Nephron (organoid): ENCODE measurements around the gene TMEM39A.

Experiments used
- H3K27ac Mint-ChIP-seq, 3 experiments: 2 replicates each; pipeline ENCODE4 v1.8.0; 2020; ENCODE audit warnings: mixed read lengths in 3 of 3, mild to moderate bottlenecking in 2 of 3, moderate library complexity in 1 of 3
- H3K27me3 Mint-ChIP-seq: 2 replicates; pipeline ENCODE4 v1.8.0; 2021; ENCODE audit warnings: low read depth, mild to moderate bottlenecking, moderate library complexity, mixed read lengths
- H3K36me3 Mint-ChIP-seq: 2 replicates; pipeline ENCODE4 v1.8.0; 2020; ENCODE audit warnings: low read depth, mixed read lengths
- H3K4me1 Mint-ChIP-seq: 2 replicates; pipeline ENCODE4 v1.8.0; 2020; ENCODE audit warnings: mixed read lengths
- H3K4me3 Mint-ChIP-seq, 3 experiments: 2 replicates each; pipeline ENCODE4 v1.8.0; 2020; ENCODE audit warnings: mild to moderate bottlenecking in 3 of 3, mixed read lengths in 3 of 3, moderate library complexity in 2 of 3
- H3K9me3 Mint-ChIP-seq: 2 replicates; pipeline ENCODE4 v1.8.0; 2020; ENCODE audit warnings: mixed read lengths
- CTCF ChIP-seq, 3 experiments: fragments of 200-600 bp; sonication (generic); IDR thresholded peaks; one replicate each; pipeline ENCODE4 v1.5.0; 2021; ENCODE audit warnings: antibody characterized with exemption in 3 of 3; ENCODE audit not compliant: unreplicated experiment in 3 of 3

The TMEM39A gene

DNA sequence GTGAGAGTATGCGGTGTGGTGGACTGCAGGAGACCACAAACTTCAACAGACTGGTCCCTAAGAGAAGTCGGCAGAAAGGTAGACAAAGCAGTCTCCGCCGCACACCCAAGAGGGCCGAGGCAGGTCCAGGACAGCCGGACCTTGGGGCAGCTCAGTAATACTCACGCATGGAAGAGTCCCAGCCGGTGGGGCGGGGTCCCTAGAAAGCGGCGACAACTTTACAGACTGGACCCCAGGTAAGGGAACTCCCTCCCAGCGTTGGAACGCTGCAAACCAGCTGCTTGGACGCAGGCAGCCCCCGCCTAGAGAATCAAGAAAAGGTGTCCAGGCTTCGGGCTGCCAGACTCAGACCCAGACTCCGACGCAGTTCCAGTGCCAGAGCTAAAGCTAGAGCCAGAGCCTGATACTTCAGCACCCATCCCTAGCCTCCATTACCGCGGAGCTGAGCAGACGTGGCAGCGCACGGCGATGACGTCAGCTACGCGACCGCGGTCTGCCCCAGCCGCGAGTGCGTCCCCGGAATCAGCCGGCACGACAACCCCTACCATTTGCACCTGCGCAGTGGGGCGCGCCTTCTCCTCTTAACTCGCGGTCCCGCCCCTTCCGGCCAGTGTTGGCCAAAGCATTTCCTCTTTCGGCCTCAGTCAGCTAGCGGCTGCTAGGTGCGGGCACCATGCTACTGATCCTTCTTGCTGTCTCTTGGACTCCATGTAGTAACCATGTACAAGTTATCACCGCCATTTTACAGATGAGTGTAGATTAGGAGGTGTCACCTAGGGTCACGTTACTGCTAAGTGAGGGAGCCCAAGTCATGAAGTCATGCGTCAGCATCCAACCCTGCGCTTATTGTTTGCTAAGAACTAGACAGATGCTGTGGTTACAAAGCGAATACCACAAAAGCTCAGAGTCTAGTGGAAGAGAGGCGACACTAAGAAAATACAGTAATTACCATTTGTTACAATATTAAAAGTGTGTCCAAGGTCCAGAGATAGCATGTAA lies at the start of gene TMEM39A:
Gene TMEM39A, minus strand, starts transcription at position 445 of the 999 bp plus-strand sequence. CDS start 1,541 bp downstream, outside the sequence.
- Mint-ChIP-seq H3K4me1 (peaks cover 41% of the 10 kb centered on the region), H3K27me3 (no peaks in the 10 kb centered on the region), H3K4me3 (peak within 1 kb of the TSS; percentile 98 to 99 (median 99)), H3K27ac (peak within 1 kb of the TSS; percentile 87 to 98 (median 96)), H3K36me3 (peaks cover 20% of the 10 kb centered on the region), H3K9me3 (no peaks in the 10 kb centered on the region)
- TF ChIP-seq CTCF (IDR thresholded peaks at IDR 0.05; ENCODE audit: unreplicated experiment in 3 of 3): peak in 1 of 3 experiments; percentile 9

DNA sequence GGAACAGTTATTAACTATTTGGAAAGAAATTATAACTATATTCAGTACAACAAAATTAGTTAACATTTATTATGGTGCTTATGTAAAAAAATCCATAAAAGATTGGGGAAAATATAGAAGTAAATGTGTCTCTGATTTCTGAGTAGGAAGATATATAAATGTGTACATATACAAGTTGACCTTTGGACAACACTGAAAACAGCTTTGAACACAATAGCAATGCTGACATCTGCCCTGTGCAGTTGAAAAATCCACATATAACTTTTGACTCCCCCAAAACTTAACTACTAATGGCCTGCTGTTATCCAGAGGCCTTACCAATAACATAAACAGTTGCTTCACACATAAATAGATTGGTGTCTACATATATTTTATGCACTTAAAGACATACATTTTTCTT lies 47.3 kb upstream of the TMEM39A start:
- Mint-ChIP-seq H3K27ac (no peak overlapping the region), H3K4me1 (no peaks in the 10 kb centered on the region), H3K27me3 (no peaks in the 10 kb centered on the region), H3K4me3 (no peak overlapping the region), H3K9me3 (no peaks in the 10 kb centered on the region), H3K36me3 (peaks cover 63% of the 10 kb centered on the region)
- no peak for TF ChIP-seq CTCF (IDR thresholded peaks at IDR 0.05; ENCODE audit: unreplicated experiment in 3 of 3)

DNA sequence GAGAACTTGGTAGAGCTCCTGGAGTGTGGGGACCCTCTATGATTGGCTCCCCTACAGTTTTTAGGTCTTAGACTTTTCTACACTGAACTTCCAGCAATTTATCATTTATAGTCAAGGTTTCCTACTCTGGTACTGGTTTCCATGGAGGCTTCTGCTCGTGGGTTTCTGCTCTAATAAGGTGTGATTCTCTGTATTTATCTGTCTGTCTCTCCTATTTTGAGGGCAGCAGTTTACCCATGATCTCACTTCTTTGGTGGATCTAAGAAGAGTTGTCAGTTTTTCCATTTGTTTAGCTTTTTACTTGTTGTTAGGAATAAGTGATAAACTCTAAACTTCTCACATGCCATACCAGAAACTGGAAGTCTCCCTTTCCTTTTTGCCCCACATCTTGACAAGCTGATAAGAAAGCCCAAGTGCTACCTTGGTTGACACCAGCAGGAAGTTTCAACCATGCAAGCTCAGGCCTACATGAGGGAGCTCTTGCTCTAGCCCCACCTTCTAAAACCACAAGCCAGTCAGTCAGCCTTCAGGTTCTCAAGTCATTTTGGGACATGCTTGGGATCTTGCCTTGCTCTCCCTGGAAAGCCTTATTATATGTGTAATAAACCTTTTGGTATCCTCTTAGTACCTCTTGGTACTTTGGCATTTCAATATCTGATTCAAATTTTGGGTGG lies 44.9 kb upstream of the TMEM39A start:
- Mint-ChIP-seq H3K27ac (no peak overlapping the region), H3K4me1 (no peaks in the 10 kb centered on the region), H3K9me3 (no peaks in the 10 kb centered on the region), H3K27me3 (no peaks in the 10 kb centered on the region), H3K4me3 (no peak overlapping the region), H3K36me3 (peaks cover 56% of the 10 kb centered on the region)
- TF ChIP-seq CTCF (IDR thresholded peaks at IDR 0.05; ENCODE audit: unreplicated experiment in 3 of 3): no peak

DNA sequence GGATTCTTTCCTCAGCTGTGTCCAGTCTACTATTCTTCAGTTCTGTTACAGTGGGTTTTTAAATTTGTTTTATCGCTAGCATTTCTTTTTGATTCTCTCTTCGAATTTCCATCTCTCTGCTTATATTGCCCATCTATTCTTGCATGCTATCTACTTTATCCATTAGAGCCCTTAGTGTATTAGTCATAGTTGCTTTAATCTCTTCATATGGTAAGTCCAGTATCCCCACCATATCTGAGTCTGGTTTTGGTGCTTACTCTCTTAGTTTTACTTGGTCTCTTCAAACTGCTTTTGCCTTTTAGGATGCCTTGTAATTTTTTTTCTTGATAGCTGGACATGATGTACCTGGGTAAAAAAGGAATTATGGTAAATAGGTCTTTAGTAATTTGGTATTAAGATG lies 44.0 kb upstream of the TMEM39A start:
- Mint-ChIP-seq H3K36me3 (peaks cover 51% of the 10 kb centered on the region), H3K9me3 (no peaks in the 10 kb centered on the region), H3K27me3 (no peaks in the 10 kb centered on the region), H3K4me3 (no peak overlapping the region), H3K27ac (no peak overlapping the region), H3K4me1 (no peaks in the 10 kb centered on the region)
- TF ChIP-seq CTCF (IDR thresholded peaks at IDR 0.05; ENCODE audit: unreplicated experiment in 3 of 3): no peak

DNA sequence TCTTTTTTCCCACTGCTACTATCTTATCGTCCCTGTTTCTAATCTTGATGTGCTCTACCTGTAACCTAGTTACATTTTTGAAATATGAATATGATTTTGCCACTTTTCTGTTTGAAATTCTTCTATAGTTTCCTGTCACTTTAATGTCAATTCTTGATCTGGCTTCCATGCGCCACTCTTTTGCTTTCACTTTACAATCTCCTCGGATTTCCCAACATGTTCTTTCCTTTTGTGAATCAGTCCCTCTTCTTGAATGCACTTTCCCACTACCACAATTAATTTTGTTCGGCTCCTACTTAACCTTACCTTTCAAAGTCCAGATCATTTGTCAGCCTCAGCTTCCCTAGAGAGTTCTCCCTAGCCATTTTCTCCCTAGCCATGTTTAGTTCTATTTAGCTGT lies 43.2 kb upstream of the TMEM39A start:
- no peaks in the 10 kb centered on the region for H3K27me3 Mint-ChIP-seq
- H3K4me1 Mint-ChIP-seq: no peaks in the 10 kb centered on the region
- H3K27ac Mint-ChIP-seq: no peak overlapping the region
- H3K36me3 Mint-ChIP-seq: peaks cover 50% of the 10 kb centered on the region
- H3K4me3 Mint-ChIP-seq: no peak overlapping the region
- no peaks in the 10 kb centered on the region for H3K9me3 Mint-ChIP-seq
- no peak for TF ChIP-seq CTCF (IDR thresholded peaks at IDR 0.05; ENCODE audit: unreplicated experiment in 3 of 3)
